DOHH2 (cell line): ENCODE measurements around the gene CDK13.

Experiments used
- H3F3A ChIP-seq: fragments of 200-600 bp; sonication (generic), shearing (Covaris generic); 2 replicates; pipeline ENCODE4 v1.6.0; 2016; ENCODE audit warnings: antibody characterized with exemption, mild to moderate bottlenecking; ENCODE audit not compliant: control insufficient read depth, insufficient read depth
- H3K27ac ChIP-seq: fragments of 200-600 bp; sonication (generic); 2 replicates; pipeline ENCODE4 v1.5.1; 2014; ENCODE audit warnings: low read depth, mild to moderate bottlenecking, low read length, moderate library complexity
- H3K27me3 ChIP-seq: fragments of 200-600 bp; sonication (generic); 2 replicates; pipeline ENCODE4 v1.6.1; 2014; ENCODE audit warnings: mild to moderate bottlenecking, low read length, mixed read lengths; ENCODE audit not compliant: control insufficient read depth
- H3K36me3 ChIP-seq: fragments of 200-600 bp; sonication (generic); 2 replicates; pipeline ENCODE4 v1.6.1; 2014; ENCODE audit warnings: mild to moderate bottlenecking, low read length, moderate library complexity, mixed read lengths; ENCODE audit not compliant: control insufficient read depth
- H3K4me1 ChIP-seq: fragments of 200-600 bp; sonication (generic); 2 replicates; pipeline ENCODE4 v1.6.1; 2014; ENCODE audit warnings: mild to moderate bottlenecking, low read length, mixed read lengths; ENCODE audit not compliant: control insufficient read depth
- H3K4me2 ChIP-seq: fragments of 200-600 bp; sonication (generic); 2 replicates; pipeline ENCODE4 v1.6.0; 2014; ENCODE audit warnings: mild to moderate bottlenecking, low read length, moderate library complexity
- H3K4me3 ChIP-seq: fragments of 200-600 bp; sonication (generic); 2 replicates; pipeline ENCODE4 v1.5.1; 2014; ENCODE audit warnings: mild to moderate bottlenecking, low read length, mixed read lengths
- H3K79me2 ChIP-seq: fragments of 200-600 bp; sonication (generic); 2 replicates; pipeline ENCODE4 v1.6.1; 2014; ENCODE audit warnings: mild to moderate bottlenecking, low read length, mixed read lengths; ENCODE audit not compliant: control insufficient read depth
- H3K9me2 ChIP-seq: fragments of 200-600 bp; sonication (generic); replicated peaks from 2 replicates; pipeline ENCODE4 v1.6.1; 2014; ENCODE audit warnings: mild to moderate bottlenecking, low read length, mixed read lengths; ENCODE audit not compliant: control insufficient read depth
- H3K9me3 ChIP-seq: fragments of 200-600 bp; sonication (generic); 2 replicates; pipeline ENCODE4 v1.6.1; 2014; ENCODE audit warnings: antibody characterized with exemption, low read length, mixed read lengths; ENCODE audit not compliant: control insufficient read depth, insufficient read depth
- H4K20me1 ChIP-seq: fragments of 200-600 bp; sonication (generic); 2 replicates; pipeline ENCODE4 v1.6.0; 2014; ENCODE audit warnings: low read depth, mild to moderate bottlenecking, antibody characterized with exemption, low read length, moderate library complexity; ENCODE audit not compliant: control insufficient read depth, insufficient read depth
- CTCF ChIP-seq: fragments of 200-600 bp; sonication (generic); IDR thresholded peaks from one replicate; pipeline ENCODE4 v1.5.1; 2014; ENCODE audit warnings: antibody characterized with exemption, mild to moderate bottlenecking, low read depth, low read length; ENCODE audit not compliant: poor library complexity, severe bottlenecking
- EZH2phosphoT487 ChIP-seq: fragments of 200-600 bp; sonication (generic); IDR thresholded peaks from 2 replicates; pipeline ENCODE4 v1.6.1; 2017; ENCODE audit warnings: borderline replicate concordance, mild to moderate bottlenecking, antibody characterized with exemption, low read length, moderate library complexity, mixed read lengths

The CDK13 gene

GRCh38 chr7:40092182-40092581 lies 142.1 kb downstream of the CDK13 start:
- Histone ChIP-seq H3K27me3 (no peaks in the 10 kb centered on the region), H3K9me2 (no peaks in the 10 kb centered on the region), H3K4me2 (no peak overlapping the region), H3K36me3 (peaks cover 71% of the 10 kb centered on the region), H3K79me2 (no peaks in the 10 kb centered on the region), H3K4me3 (no peak overlapping the region), H3K4me1 (no peaks in the 10 kb centered on the region), H3K9me3 (no peaks in the 10 kb centered on the region), H3F3A (peaks cover 7% of the 10 kb centered on the region; the same call in 1 of the 2 replicates), H3K27ac (no peak overlapping the region), H4K20me1 (no peaks in the 10 kb centered on the region)
- TF ChIP-seq EZH2phosphoT487: no peak
- TF ChIP-seq CTCF: no peak

- Histone ChIP-seq H3K9me3 (no peaks in the 10 kb centered on the region), H3K36me3 (peaks cover 66% of the 10 kb centered on the region), H3K4me3 (no peak overlapping the region), H3K4me1 (no peaks in the 10 kb centered on the region), H3K27ac (no peak overlapping the region), H3K79me2 (no peaks in the 10 kb centered on the region), H4K20me1 (no peaks in the 10 kb centered on the region), H3F3A (peaks cover 7% of the 10 kb centered on the region; the same call in 1 of the 2 replicates), H3K4me2 (no peak overlapping the region), H3K9me2 (no peaks in the 10 kb centered on the region), H3K27me3 (no peaks in the 10 kb centered on the region)
- TF ChIP-seq EZH2phosphoT487 (no peak), CTCF (no peak)
These were observed 143.7 kb downstream of the CDK13 start for GRCh38 chr7:40093631-40094350.

GRCh38 chr7:40095230-40095629 lies 145.2 kb downstream of the CDK13 start:
- Histone ChIP-seq H3K9me2 (no peaks in the 10 kb centered on the region), H3K9me3 (no peaks in the 10 kb centered on the region), H3K4me2 (no peak overlapping the region), H4K20me1 (no peaks in the 10 kb centered on the region), H3K27me3 (no peaks in the 10 kb centered on the region), H3K4me1 (no peaks in the 10 kb centered on the region), H3F3A (peaks cover 7% of the 10 kb centered on the region; the same call in 1 of the 2 replicates), H3K27ac (no peak overlapping the region), H3K36me3 (peaks cover 55% of the 10 kb centered on the region), H3K4me3 (no peak overlapping the region), H3K79me2 (no peaks in the 10 kb centered on the region)
- TF ChIP-seq EZH2phosphoT487 (no peak), CTCF (no peak)
